Suprapubic skin (tissue), 4 donors: ENCODE data around the gene ERCC4.

ENCODE experiments used
- CTCF ChIP-seq, 2 donors: fragments of 200-600 bp in 1 of 2; fragments of 450-650 bp in 1 of 2; sonication (generic) in 1 of 2; IDR thresholded peaks; one replicate each; pipeline ENCODE4 v1.5.1; 2016 to 2019; ENCODE audit warnings: antibody characterized with exemption in 2 of 2, mild to moderate bottlenecking in 1 of 2, moderate library complexity in 1 of 2
- EP300 ChIP-seq: sonication (generic); formaldehyde crosslinking; IDR thresholded peaks from one replicate; pipeline ENCODE4 v1.6.1; 2017; ENCODE audit warnings: antibody characterized with exemption
- POLR2A ChIP-seq, 2 donors: fragments of 450-650 bp; IDR thresholded peaks; one replicate each; pipeline ENCODE4 v1.6.1; 2017; ENCODE audit warnings: antibody characterized with exemption in 2 of 2, mild to moderate bottlenecking in 2 of 2, moderate library complexity in 2 of 2
- POLR2AphosphoS5 ChIP-seq, 3 donors: sonication (generic); formaldehyde crosslinking; IDR thresholded peaks; one replicate each; pipeline ENCODE4 v1.6.1; 2017; ENCODE audit warnings: antibody characterized with exemption in 3 of 3

GRCh38 chr16:13958474-13958873 lies 38.5 kb downstream of the ERCC4 start:
- no peak for TF ChIP-seq CTCF (IDR thresholded peaks at IDR 0.05)
- TF ChIP-seq EP300 = no peak
- no peak for TF ChIP-seq POLR2A (IDR thresholded peaks at IDR 0.05)
- TF ChIP-seq POLR2AphosphoS5 (IDR thresholded peaks at IDR 0.05) = no peak
